ENCODE results near the gene SUDS3.
A peak's percentile ranks its signal among the peaks of the same experiment; 100 is the strongest.
"Not testable (repeated sequence)": the region's sequence is repeated elsewhere in the genome, so short reads cannot be mapped to it uniquely, and the experiment has no call there.

SUDS3 gene

DNA sequence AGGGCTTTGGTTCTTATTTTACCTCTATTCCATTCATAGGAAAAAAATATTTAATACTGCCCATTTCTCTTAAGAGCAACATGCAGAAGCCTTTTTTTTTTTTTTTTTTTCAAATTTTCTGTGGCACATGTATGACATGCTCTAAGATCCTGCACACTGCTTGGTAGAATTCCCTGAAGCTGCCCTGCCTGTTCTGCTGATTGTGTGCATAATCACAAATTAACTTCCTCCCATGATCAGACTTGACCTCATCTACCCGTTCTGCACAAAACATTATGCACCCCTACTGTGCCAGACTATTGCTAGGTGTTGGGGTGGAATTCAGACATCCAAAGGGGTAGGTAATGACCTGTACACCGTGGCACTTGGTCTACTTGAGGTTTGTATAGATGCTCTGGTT is 22.2 kb downstream of the SUDS3 start:
- DNase-seq = no peak

DNA sequence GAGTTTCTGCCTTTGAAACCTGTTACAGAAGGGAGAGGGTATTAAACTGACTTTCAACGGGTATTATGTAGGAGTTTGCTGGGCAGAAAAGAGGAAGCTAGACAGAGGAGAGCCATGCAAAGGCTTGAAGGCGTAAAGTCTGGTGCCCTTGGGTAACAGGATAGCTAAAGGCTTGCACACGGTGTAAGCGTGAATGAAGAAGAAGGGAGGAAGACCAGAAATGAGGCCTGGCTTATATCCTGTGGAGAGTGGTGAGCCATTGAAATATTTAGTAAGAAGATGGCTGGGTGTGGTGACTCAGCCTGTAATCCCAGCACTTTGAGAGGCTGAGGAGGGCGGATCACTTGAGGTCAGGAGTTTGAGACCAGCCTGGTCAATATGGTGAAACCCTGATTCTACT is 22.6 kb downstream of the SUDS3 start:
- DNase-seq = no peak

DNA sequence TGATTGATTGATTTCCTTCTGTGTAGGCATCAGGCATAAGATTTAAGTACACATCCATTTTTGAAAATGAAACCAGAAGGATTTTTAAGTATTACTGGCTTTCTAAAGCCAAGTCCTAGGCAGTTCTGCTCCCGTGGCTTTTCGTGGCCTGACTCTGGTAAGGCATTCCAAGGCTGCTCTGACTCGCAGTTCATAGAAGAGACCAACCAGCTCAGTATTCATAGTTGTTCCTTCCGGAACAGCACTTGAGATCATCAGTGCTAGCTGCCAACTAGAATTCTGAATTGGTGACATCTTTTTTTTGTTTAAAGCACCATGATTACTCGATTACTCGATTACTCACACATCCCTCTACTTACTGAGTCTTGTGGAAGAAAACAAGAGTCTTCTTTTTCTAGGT is 25.9 kb downstream of the SUDS3 start:
- DNase-seq = no peak

DNA sequence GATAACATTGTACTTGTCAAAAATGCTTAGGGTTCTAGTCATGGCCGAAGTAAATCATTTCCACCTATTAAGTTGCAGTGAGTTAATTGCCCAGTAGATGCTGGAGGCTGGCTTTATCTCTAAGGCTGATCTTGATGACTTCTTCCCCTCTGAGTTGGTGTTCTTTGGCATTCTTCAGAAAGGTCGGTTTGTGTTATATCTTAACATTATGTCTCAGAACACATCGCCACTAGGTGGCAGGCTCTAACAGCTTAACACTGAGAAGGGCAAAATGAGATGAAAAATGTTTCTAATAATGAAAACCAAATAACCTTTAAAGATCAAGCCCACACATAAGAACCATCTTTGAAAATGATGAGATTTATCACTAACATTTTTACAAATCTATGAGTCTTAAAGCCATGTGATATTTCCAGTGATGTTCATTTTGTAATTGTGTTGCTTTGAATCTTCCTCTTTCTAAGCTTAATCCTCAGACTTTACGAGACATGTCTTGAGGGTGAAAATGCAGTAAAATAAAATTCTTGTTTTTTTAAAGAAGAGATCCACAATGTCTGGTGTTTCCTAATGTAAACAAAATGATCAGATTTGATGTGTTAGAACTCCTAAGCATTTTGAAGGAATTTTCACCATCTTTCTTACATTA is 28.6 kb downstream of the SUDS3 start:
- DNase-seq = peak; percentile 83

DNA sequence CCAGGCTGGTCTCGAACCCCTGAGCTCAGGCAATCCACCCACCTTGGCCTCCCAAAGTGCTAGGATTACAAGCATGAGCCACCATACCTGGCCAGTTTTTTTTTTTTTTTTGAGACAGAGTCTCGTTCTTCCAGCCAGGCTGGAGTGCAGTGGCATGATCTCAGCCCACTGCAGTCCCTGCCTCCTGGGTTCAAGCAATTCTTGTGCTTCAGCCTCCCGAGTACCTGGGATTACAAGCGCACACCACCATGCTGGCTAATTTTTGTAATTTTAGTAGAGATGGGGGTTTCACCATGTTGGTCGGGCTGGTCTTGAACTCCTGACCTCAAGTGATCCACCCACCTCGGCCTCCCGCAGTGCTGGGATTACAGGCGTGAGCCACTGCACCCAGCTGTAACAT is 31.9 kb downstream of the SUDS3 start:
- DNase-seq = not testable (repeated sequence)

DNA sequence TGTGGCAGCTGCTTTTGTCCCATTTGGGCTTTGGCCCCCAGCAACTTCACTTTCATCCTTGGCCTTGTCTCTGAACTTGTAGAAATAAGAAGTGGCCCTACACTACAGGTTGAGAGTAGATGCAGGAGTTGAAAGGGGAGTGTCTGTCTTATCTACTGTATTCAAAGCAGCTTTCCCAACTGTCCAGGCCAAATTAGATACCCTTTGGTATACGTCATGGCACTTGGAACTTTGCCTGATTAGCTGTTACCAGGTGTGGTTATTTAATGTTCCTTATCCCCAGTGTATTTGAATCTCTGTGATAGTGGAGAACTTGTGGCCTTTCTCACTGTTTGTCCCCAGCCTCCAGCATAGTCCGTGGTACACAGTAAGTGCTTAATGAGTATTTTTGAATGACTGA is 33.5 kb downstream of the SUDS3 start:
- DNase-seq = peak; percentile 93

DNA sequence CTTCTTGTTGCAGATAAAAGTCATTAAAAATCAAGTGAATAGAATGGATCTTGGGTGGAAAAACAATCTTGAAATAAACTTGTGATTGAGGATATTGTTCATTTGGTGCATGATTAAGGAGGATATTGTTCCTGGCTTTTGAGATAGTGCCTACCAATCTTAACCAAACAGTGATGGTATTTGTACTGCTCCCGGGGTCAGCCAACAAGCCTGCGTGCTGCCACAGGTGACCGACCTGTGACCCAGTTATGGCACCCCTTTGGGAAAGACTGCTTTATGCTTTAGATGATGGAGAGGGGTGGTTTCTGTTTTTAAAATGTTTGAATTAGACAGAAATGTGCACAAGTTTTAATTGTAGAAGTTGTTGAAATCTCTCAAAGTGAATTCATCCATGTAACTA is 41.6 kb downstream of the SUDS3 start:
- no peak for DNase-seq

DNA sequence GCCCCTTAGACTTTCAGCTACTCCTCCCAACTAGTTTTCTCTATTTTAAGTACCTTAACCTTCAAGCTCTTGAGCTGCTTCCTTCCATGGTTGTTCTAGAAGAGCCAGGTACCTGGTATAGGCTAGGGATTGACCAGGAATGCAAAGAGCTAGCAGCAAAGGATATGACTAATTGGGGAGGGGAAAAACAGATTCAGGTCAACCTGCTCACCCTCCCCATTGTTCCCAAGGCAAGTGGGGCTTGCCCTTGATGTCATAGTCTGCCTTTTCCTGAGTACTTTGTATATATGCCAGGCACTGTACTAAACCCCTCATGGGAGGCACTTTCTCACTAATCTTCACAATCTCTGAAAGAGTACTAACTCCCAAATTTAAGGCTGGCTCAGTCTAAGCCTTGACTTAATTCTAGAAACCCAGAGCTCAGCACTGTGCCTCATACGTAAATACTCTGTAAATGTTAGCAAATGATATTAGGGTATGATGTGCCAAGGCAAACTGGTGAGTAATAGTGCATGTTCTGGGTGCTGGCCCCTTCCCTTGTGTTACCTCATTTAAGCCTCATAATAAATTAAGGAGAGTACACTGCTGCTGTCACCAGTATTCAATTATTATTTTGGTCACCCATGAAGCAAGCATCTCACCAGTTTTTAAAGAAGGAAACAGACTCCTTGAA is 42.2 kb downstream of the SUDS3 start:
- DNase-seq = no peak

DNA sequence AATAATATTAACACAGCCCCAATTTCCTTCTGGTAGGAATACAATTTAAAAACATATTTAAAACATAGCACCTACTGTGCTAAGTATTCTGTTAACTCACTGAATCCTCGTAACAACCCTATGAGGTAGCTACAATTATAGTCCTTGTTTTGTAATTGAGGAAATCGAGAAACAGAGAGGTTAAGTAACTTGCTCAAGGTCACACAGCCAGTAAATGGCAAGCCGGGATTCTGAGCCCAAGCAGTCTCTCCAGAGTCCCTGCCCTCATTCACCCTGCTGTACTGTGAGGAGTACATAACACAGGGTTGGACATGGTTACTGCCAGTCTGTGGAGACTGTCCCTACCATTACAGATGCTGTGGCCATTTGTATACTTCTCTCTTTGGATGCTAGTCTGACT is 44.3 kb downstream of the SUDS3 start:
- no peak for DNase-seq

DNA sequence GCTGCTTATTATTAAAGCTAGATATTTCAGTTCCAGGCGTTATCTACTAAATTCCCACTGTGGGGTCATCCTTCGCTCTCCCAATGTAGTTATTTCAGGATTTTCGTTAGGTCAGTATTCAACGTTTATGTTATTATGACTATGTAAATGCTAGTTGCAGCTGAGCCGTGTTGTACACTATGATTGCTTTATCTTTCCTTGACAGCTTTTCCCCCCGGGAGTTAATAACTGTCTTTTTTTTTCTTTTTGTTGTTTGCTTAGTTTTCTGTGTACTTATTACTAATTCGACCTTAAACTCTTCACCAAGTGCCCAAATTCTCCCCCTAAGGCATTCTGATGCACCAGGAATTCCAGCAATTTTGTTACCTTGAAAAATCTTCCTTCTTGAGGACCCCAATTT is 48.5 kb downstream of the SUDS3 start:
- peak; percentile 51 for DNase-seq

DNA sequence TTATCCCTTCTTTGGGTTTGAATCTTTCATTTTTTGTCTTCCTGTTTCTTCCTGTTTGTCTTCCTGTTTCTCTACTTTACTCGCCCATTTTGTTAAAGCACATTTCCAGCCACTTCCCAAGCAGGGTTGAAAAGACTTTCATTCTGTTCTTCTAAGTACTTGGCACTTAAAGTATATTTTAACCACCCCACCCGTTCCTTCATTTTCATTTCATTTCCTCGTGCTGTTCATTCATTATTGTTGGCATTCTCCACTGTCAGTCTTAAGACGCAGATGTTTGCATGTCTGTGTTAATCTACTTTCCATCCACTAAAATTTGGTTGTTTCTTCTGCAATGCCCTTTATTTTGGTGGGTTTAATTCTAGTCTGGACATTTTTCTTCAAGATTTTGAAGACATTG is 49.0 kb downstream of the SUDS3 start:
- DNase-seq = no peak

DNA sequence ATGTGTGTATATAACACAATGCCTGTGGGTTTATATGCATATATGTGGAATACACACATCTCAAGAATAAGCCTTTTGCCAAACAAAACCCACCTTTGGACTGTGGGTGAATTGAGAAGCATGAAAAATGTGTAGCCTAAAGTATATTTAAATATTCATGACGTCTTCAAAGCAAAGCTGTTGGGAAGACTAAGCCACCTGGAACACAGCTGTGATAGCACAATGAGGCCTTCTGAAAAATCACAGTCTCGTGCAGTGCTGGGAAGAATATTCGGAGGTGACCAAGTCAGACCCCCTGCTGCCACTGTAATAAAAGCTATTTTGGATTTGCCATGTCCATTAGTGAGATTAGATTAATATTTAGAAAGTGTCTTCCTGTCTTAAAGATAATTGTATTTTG is 51.5 kb downstream of the SUDS3 start:
- DNase-seq = no peak

DNA sequence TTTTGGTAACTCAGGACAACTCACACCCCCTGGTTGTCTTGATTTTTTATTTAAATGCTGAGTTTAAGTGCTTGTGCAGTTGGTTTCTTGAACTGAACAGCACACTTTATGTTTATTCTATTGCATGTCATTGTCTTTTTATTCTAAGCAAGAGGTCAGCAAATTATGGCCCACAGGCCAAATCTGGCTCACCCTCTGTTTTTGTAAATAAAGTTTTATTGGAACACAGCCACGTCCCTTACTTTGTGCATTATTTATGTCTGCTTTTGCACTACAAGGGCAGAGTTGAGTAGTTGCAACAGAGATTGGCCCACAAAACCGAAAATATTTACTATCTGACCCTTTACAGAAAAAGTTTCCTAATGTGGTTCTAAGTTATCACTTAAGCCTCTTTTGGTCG is 52.3 kb downstream of the SUDS3 start:
- DNase-seq = no peak

DNA sequence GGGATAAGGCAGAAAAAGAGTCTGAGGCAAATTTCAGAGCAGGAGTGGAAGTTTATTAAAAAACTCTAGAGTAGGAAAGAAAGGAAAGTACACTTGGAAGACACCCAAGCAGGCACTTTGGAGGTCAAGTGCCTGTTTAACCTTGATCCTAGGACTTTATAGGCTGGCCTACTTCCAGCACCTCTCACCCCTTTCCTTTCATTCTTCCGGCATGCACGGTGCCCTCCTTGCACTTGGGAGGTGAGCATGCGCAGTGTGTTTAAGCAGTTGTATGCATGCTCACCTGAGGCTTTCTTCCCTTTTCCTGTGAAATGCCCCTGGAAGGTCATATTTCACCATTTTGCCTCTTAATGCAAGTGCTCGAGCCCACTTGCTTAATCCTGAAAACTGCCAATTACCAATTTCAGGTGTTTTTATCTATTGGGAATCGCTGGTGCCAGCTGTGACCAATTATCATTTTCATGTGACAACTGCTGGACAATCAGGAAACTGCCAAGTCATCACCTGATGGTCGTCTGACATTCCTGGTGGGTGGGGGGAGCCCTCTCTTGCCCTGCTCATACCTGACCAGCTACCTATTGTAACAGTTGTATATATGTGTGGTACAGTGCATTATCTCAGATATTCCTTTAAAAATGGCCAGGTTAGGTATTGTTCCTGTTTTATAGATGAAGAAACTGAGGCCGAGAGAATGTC is 53.5 kb downstream of the SUDS3 start:
- no peak for DNase-seq

DNA sequence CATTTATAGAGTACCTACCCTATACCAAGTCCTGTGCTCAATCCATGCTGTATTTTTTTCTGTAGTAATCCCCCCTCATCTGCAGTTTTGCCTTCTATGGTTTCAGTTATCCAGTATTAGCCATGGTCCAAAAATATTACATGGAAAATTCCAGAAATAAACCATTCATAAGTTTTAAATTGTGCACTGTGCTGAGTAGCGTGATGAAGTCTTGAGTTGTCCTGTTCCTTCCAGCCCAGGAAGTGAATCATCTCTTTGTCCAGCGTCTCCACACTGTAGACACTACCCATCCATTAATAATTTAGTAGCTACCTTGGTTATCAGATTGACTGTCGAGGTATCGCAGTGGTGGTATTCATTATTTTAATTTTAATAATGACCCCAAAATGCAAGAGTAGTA is 54.2 kb downstream of the SUDS3 start:
- no peak for DNase-seq

DNA sequence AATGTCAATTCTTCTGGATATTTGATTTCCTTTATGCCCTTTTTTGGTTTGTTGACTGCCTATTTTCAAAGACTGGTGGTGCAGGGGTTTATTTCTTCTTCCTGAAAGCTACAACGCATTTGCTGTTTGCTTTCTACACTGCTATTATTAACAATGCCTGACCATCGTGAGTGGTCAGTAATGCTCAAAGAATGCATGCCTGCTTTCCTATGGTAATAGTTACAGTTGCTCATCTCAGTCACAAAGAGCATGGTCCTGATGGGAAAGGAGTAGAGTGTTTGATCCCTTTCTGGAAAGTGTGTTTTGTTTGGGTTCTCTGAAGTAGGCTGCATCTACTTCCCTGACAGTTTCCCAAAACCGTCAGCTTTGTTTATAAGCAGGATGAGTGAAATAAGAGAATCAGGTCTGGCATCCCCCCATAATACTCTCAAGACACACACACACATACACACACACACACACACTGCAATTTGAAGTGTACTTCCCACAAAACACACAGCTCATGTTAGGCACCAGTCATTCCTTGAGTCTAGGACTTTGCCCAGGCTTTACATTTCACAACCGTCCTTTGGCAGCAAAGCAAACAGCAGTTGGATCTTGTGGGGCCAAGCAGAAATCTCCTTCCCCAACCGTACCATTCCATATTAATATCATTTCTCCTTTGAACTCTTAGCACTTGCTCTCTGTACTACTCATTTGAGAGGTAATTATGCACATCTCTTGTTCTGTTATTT is 56.6 kb downstream of the SUDS3 start:
- DNase-seq = no peak

DNA sequence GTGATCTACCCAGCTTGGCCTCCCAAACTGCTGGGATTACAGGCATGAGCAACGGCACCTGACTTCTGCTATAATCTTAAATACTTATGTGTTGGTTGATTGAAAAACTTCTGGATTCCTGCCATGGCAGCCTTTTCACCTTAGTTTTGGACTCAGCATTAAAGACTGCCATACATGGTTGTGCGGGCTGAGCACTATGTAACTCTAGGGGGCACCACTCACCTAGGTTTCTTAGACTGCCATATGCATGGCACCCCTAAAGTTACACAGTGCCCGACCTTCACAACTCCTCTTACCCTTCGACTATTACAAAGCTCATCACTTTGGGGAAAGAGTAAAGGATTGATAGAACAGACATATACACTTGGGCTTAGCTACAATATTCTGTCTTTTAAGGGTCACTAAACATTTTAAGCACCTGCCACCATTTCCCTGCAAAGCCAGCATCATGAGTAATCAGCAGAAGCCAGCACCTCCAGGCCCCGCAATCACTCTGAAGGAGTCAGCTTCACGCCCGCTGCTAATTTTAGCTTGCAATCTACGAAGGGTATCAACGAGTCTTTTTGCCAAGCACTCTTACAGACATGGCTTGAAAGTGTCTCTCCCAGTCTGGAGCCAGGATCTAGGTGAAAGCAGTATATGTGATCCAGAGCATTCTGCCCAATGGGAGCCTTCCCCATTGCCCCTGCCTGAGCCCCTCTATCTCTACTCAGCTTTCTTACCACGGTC is 59.8 kb downstream of the SUDS3 start:
- peak; percentile 41 for DNase-seq

DNA sequence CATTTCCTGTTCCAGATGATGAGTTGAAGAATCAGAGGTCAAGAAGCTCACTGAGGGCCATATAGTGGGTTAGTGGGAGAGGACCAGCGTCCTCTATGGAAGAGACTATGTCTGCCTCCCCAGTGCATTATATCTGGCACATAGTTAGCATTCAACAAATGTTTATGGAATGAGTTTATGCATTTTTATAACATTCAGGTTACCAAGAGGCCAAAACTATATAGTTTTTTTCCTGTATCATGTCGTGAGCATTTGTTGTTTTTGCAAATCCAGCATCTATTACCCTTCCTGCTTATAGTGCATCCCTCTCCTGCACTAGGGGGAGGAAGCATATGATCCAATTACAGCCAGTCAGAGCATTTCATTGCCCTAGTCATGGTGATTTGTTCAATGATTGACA is 60.6 kb downstream of the SUDS3 start:
- no peak for DNase-seq

DNA sequence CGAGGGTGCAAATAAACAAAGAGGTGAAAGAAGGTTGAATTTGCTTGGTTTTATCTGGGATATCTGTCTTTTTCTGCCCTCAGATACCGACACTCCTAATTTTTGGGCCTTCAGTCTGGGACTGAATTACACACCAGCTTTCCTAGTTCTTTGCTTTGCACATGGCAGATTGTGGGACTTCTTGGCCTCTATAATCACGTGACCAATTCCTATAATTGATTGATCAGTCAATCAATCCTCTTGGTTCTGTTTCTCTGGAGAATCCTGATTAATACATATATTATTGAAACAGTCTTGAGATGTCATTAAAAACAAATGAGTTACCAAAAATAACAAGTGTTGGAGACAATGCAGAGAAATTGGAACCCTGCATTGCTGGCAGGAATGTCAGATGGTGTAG is 62.7 kb downstream of the SUDS3 start:
- no peak for DNase-seq

DNA sequence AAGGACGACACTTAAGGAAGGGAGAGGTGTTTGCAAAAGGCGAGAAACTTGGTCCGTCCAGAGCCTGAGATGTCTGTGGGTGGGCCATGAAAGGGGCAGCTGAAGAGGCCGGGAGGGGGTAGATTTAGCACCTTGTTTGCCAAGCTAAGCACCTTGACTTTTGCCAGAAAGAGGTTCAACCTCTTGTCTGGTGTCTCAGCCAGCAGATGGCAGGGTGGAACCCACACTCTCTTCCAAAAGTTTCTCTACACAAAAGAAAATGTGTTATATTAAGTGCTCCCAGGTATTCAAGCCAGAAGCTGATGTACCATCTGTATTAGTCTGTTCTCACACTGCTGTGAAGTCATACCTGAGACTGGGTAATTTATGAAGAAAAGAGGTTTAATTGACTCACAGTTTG is 69.9 kb downstream of the SUDS3 start:
- DNase-seq = no peak

DNA sequence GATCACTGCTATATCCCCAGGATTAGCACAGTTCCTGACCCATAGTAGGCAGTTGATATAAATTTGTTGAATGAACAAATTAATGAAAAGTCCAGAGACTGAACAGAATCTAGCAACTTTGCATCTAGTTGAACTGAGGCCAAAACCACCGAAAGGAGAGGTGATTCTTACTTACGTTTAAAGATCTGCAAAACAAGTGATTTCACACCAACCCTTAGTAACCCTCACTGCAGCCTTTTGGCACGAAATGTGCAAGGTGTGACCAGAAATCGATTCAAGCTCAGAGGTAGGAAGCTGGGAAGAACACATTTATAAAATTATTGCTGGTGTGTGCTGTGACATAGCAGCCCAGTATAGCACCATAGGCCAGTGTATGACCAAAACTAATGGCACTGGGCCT is 70.8 kb downstream of the SUDS3 start:
- DNase-seq = no peak

DNA sequence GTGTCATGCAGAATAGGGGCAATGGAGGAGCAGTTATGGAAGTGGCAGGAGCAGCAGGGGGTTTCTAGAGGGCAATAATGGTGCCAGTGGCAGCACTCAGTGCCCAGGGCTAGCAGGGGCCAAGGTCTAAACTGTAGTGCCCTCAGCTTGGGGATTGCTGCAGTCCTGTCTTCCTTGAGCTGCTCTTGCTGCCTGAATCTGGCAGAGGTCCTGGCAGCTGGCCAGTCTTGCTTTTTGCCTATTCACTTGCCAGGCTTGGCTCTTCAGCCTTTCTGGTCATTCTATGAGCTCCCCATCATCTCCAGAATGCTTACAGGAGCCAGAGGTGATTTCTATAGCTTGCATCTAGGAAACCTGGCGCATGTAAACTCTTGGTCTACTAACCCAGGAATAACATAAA is 72.0 kb downstream of the SUDS3 start:
- no peak for DNase-seq

DNA sequence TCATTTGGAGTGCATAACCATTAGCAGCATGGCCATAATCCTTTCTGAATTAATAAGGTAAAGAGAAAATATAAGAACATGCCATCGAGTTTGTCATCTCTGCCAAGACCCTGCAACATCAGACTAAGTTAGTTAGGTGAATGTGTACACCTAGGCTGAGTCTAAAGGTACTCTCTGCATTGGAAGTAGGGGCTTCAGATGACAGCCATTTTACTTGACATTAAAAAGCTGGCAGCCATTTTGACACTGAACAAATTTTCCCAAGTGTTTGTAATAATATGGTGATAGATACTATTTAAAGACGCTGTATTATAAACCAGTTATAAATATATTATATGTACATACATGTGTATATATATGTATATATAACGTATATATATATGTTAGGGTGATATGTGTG is 79.0 kb downstream of the SUDS3 start:
- no peak for DNase-seq

Measured in hematopoietic multipotent progenitor cell treated with erythropoietin and hydrocortisone succinate and interleukin-3 and kit ligand, for 8 days (in vitro differentiated cells).